ENCODE data around the gene ZCCHC13.

The ZCCHC13 gene

GRCh38 chrX:74344280-74344622 lies 40.3 kb downstream of the ZCCHC13 start:
- Histone ChIP-seq H3K27me3 (replicated peaks; ENCODE audit: control insufficient read depth, insufficient read depth, low read length) (no peaks in the 10 kb centered on the region), H3K4me3 (replicated peaks; ENCODE audit: low read depth, low read length) (no peak overlapping the region), H3K36me3 (ENCODE audit: control insufficient read depth, insufficient read depth, low read length) (no peaks in the 10 kb centered on the region)
- TF ChIP-seq CTCF (IDR thresholded peaks at IDR 0.05; ENCODE audit: insufficient read depth, low read length, poor library complexity, severe bottlenecking) = no peak
- no peak for DNase-seq (ENCODE audit: extremely low read depth, insufficient read length)

- Histone ChIP-seq H3K4me3 (replicated peaks; ENCODE audit: low read depth, low read length) (no peak overlapping the region), H3K36me3 (ENCODE audit: control insufficient read depth, insufficient read depth, low read length) (no peaks in the 10 kb centered on the region), H3K27me3 (replicated peaks; ENCODE audit: control insufficient read depth, insufficient read depth, low read length) (no peaks in the 10 kb centered on the region)
- TF ChIP-seq CTCF (IDR thresholded peaks at IDR 0.05; ENCODE audit: insufficient read depth, low read length, poor library complexity, severe bottlenecking) = no peak
- DNase-seq (ENCODE audit: extremely low read depth, insufficient read length) = no peak
Observed at GRCh38 chrX:74346088-74346487, 42.1 kb downstream of the ZCCHC13 start.

- H3K4me3 ChIP-seq (replicated peaks; ENCODE audit: low read depth, low read length) = no peak overlapping the region
- H3K36me3 ChIP-seq (ENCODE audit: control insufficient read depth, insufficient read depth, low read length) = no peaks in the 10 kb centered on the region
- no peak for TF ChIP-seq CTCF (IDR thresholded peaks at IDR 0.05; ENCODE audit: insufficient read depth, low read length, poor library complexity, severe bottlenecking)
- no peak for DNase-seq (ENCODE audit: extremely low read depth, insufficient read length)
- no peaks in the 10 kb centered on the region for H3K27me3 ChIP-seq (replicated peaks; ENCODE audit: control insufficient read depth, insufficient read depth, low read length)
Observed at GRCh38 chrX:74349387-74349786, 45.4 kb downstream of the ZCCHC13 start.

- Histone ChIP-seq H3K36me3 (ENCODE audit: control insufficient read depth, insufficient read depth, low read length) (no peaks in the 10 kb centered on the region), H3K4me3 (replicated peaks; ENCODE audit: low read depth, low read length) (no peak overlapping the region), H3K27me3 (replicated peaks; ENCODE audit: control insufficient read depth, insufficient read depth, low read length) (no peaks in the 10 kb centered on the region)
- DNase-seq (ENCODE audit: extremely low read depth, insufficient read length) = no peak
- TF ChIP-seq CTCF (IDR thresholded peaks at IDR 0.05; ENCODE audit: insufficient read depth, low read length, poor library complexity, severe bottlenecking) = no peak
Observed at GRCh38 chrX:74351760-74352159, 47.8 kb downstream of the ZCCHC13 start.

- Histone ChIP-seq H3K4me3 (replicated peaks; ENCODE audit: low read depth, low read length) (no peak overlapping the region), H3K36me3 (ENCODE audit: control insufficient read depth, insufficient read depth, low read length) (no peaks in the 10 kb centered on the region), H3K27me3 (replicated peaks; ENCODE audit: control insufficient read depth, insufficient read depth, low read length) (no peaks in the 10 kb centered on the region)
- no peak for TF ChIP-seq CTCF (IDR thresholded peaks at IDR 0.05; ENCODE audit: insufficient read depth, low read length, poor library complexity, severe bottlenecking)
- no peak for DNase-seq (ENCODE audit: extremely low read depth, insufficient read length)
Observed at GRCh38 chrX:74353984-74354383, 50.0 kb downstream of the ZCCHC13 start.
